Raji (cell line): ENCODE data around the gene AK4.

ENCODE experiments used
- POLR2A ChIP-seq: IDR thresholded peaks from 2 replicates; pipeline ENCODE4 v1.6.1; 2011; ENCODE audit warnings: low read depth, low read length, control low read depth; ENCODE audit not compliant: insufficient read depth

Gene AK4

GRCh38 chr1:65216989-65217388 lies 69.0 kb downstream of the AK4 start:
- no peak for TF ChIP-seq POLR2A

- TF ChIP-seq POLR2A, result no peak
Observed at GRCh38 chr1:65221638-65222339, 73.8 kb downstream of the AK4 start.

GRCh38 chr1:65222340-65222940 lies 74.4 kb downstream of the AK4 start:
- no peak for TF ChIP-seq POLR2A

GRCh38 chr1:65224681-65225091 lies 76.7 kb downstream of the AK4 start:
- no peak for TF ChIP-seq POLR2A

- TF ChIP-seq POLR2A, result no peak
Observed at GRCh38 chr1:65225179-65225578, 77.2 kb downstream of the AK4 start.

- TF ChIP-seq POLR2A, result no peak
Observed at GRCh38 chr1:65229201-65229600, 81.2 kb downstream of the AK4 start.

- no peak for TF ChIP-seq POLR2A
Observed at GRCh38 chr1:65229754-65230339, 81.8 kb downstream of the AK4 start.

GRCh38 chr1:65230731-65231481 lies 82.9 kb downstream of the AK4 start:
- TF ChIP-seq POLR2A, result no peak

- TF ChIP-seq POLR2A, result no peak
Observed at GRCh38 chr1:65231718-65232330, 83.8 kb downstream of the AK4 start.

- no peak for TF ChIP-seq POLR2A
Observed at GRCh38 chr1:65232461-65232990, 84.5 kb downstream of the AK4 start.

- TF ChIP-seq POLR2A, result no peak
Observed at GRCh38 chr1:65233782-65234181, 85.8 kb downstream of the AK4 start.

- no peak for TF ChIP-seq POLR2A
Observed at GRCh38 chr1:65235867-65236805, 88.1 kb downstream of the AK4 start.

GRCh38 chr1:65237503-65237902 lies 89.5 kb downstream of the AK4 start:
- TF ChIP-seq POLR2A, result no peak

GRCh38 chr1:65238010-65238409 lies 90.0 kb downstream of the AK4 start:
- no peak for TF ChIP-seq POLR2A
